SK-N-SH (cell line): ENCODE results near the gene MDM1. TPM values are rescaled to one million over a fixed set of nuclear protein-coding genes. Genes with fewer than 3 reads are reported as not detected.

Experiments
- CTCF ChIA-PET: fragments of 300-600, 350-600 bp; formaldehyde crosslinking; extraction: SDS; loops from one replicate; lab custom pipeline; 2021; lab: Yijun Ruan, JAX
- POLR2A ChIA-PET: fragments of 350-600 bp; sonication (Branson Sonifier 250); formaldehyde crosslinking; extraction: SDS; loops from one replicate; lab custom pipeline; 2020; ENCODE audit warnings: antibody characterized with exemption, inconsistent platforms; lab: Yijun Ruan, JAX
- DNase-seq: peaks from one replicate; pipeline ENCODE4 v3.0.0; 2012
- H2AFZ ChIP-seq: fragments of 200-600 bp; sonication (generic); 2 replicates; pipeline ENCODE4 v1.8.1; 2016; ENCODE audit warnings: antibody characterized with exemption, mild to moderate bottlenecking, low read depth
- H3F3A ChIP-seq: fragments of 200-600 bp; sonication (generic); replicated peaks from 2 replicates; pipeline ENCODE3; 2016; ENCODE audit warnings: antibody characterized with exemption, mild to moderate bottlenecking; ENCODE audit not compliant: insufficient read depth
- H3K27ac ChIP-seq, 2 experiments: fragments of 200-500 bp in 1 of 2; fragments of 200-600 bp in 1 of 2; sonication (Bioruptor generic) in 1 of 2; sonication (generic), shearing (Covaris generic) in 1 of 2; 2 replicates each; pipeline versions ENCODE4 v1.5.1 to v1.6.1; 2014 to 2016; ENCODE audit warnings: low read depth in 2 of 2, inconsistent platforms in 1 of 2, low read length in 1 of 2, mild to moderate bottlenecking in 1 of 2, mixed read lengths in 1 of 2
- H3K27me3 ChIP-seq: fragments of 200-600 bp; sonication (generic), shearing (Covaris generic); 2 replicates; pipeline ENCODE4 v1.6.1; 2016; ENCODE audit warnings: mixed run types; ENCODE audit not compliant: insufficient read depth
- H3K36me3 ChIP-seq, 2 experiments: fragments of 200-500 bp in 1 of 2; fragments of 200-600 bp in 1 of 2; sonication (Bioruptor generic) in 1 of 2; sonication (generic) in 1 of 2; replicated peaks in 1 of 2; 2 replicates each; pipeline versions ENCODE3 to v1.5.1; 2014 to 2016; ENCODE audit warnings: low read length in 1 of 2, mild to moderate bottlenecking in 1 of 2; ENCODE audit not compliant: insufficient read depth in 2 of 2, control insufficient read depth in 1 of 2
- H3K4me1 ChIP-seq, 2 experiments: fragments of 200-500 bp in 1 of 2; fragments of 200-600 bp in 1 of 2; sonication (Bioruptor generic) in 1 of 2; sonication (generic), shearing (Covaris generic) in 1 of 2; 2 replicates each; pipeline versions ENCODE4 v1.5.1 to v1.6.1; 2014 to 2016; ENCODE audit warnings: low read depth in 1 of 2, low read length in 1 of 2, mixed run types in 1 of 2; ENCODE audit not compliant: insufficient read depth in 2 of 2, control insufficient read depth in 1 of 2
- H3K4me2 ChIP-seq: fragments of 200-600 bp; sonication (generic), shearing (Covaris generic); 2 replicates; pipeline ENCODE4 v1.6.1; 2017; ENCODE audit warnings: mixed run types
- H3K4me3 ChIP-seq, 2 experiments: fragments of 200-500 bp in 1 of 2; fragments of 200-600 bp in 1 of 2; sonication (Bioruptor generic) in 1 of 2; sonication (generic), shearing (Covaris generic) in 1 of 2; 2 replicates each; pipeline versions ENCODE4 v1.5.1 to v1.8.1; 2014 to 2016; ENCODE audit warnings: low read depth in 2 of 2, inconsistent platforms in 1 of 2, low read length in 1 of 2, mild to moderate bottlenecking in 1 of 2, mixed read lengths in 1 of 2, moderate library complexity in 1 of 2
- H3K79me2 ChIP-seq: fragments of 200-600 bp; sonication (generic); 2 replicates; pipeline ENCODE4 v1.8.1; 2017; ENCODE audit warnings: mild to moderate bottlenecking; ENCODE audit not compliant: insufficient read depth
- H3K9ac ChIP-seq: fragments of 200-600 bp; sonication (generic); 2 replicates; pipeline ENCODE4 v1.6.1; 2017; ENCODE audit warnings: mixed run types
- H3K9me2 ChIP-seq: fragments of 200-600 bp; sonication (generic); 2 replicates; pipeline ENCODE4 v1.6.1; 2017; ENCODE audit warnings: mixed run types
- H3K9me3 ChIP-seq: fragments of 200-600 bp; sonication (generic); 2 replicates; pipeline ENCODE4 v1.6.1; 2017; ENCODE audit warnings: mixed run types, mild to moderate bottlenecking, moderate library complexity
- H4K20me1 ChIP-seq: fragments of 200-600 bp; sonication (generic); 2 replicates; pipeline ENCODE4 v1.6.1; 2017; ENCODE audit warnings: mild to moderate bottlenecking, mixed run types; ENCODE audit not compliant: insufficient read depth
- CTCF ChIP-seq: fragments of 200-600 bp; sonication (generic); IDR thresholded peaks from 2 replicates; pipeline ENCODE4 v1.6.1; 2017; ENCODE audit warnings: antibody characterized with exemption, mild to moderate bottlenecking, moderate library complexity
- ELF1 ChIP-seq: IDR thresholded peaks from 2 replicates; pipeline ENCODE4 v1.4.0; 2012
- EP300 ChIP-seq, 2 experiments: IDR thresholded peaks; 2 replicates each; pipeline versions ENCODE4 v1.4.0 to v1.6.1; 2012; ENCODE audit warnings: borderline replicate concordance in 1 of 2, low read depth in 1 of 2, low read length in 1 of 2
- FOXM1 ChIP-seq: IDR thresholded peaks from 2 replicates; pipeline ENCODE4 v1.4.0; 2012; ENCODE audit warnings: low read depth, mild to moderate bottlenecking
- GABPA ChIP-seq: IDR thresholded peaks from 2 replicates; pipeline ENCODE4 v1.4.0; 2012; ENCODE audit warnings: low read depth, mild to moderate bottlenecking
- GATA2 ChIP-seq: sonication (generic); formaldehyde crosslinking; IDR thresholded peaks from 2 replicates; pipeline ENCODE4 v1.5.0; 2020; ENCODE audit warnings: mild to moderate bottlenecking, missing genetic modification reagents
- JUND ChIP-seq: IDR thresholded peaks from 2 replicates; pipeline ENCODE4 v1.4.0; 2012
- NFIC ChIP-seq: IDR thresholded peaks from 2 replicates; pipeline ENCODE4 v1.4.0; 2012; ENCODE audit warnings: borderline replicate concordance
- PBX3 ChIP-seq: IDR thresholded peaks from 2 replicates; pipeline ENCODE4; 2012
- RFX5 ChIP-seq: IDR thresholded peaks from 2 replicates; pipeline ENCODE4 v1.6.1; 2012; ENCODE audit warnings: mild to moderate bottlenecking, improper control_type of control experiment, low read length
- TEAD4 ChIP-seq: IDR thresholded peaks from 2 replicates; pipeline ENCODE4 v1.4.0; 2012; ENCODE audit warnings: mild to moderate bottlenecking, borderline replicate concordance; ENCODE audit not compliant: insufficient read depth
- USF2 ChIP-seq: fragments of 150-350 bp; IDR thresholded peaks from 2 replicates; pipeline ENCODE4 v1.6.1; 2017; ENCODE audit warnings: antibody characterized with exemption, low read length, low read depth, borderline replicate concordance
- ZBTB33 ChIP-seq: IDR thresholded peaks from 2 replicates; pipeline ENCODE4 v1.4.0; 2012; ENCODE audit warnings: low read depth, borderline replicate concordance
- WGBS: methylation state at CpG from one replicate; pipeline ENCODE4 v1.1.6; 2017; ENCODE audit warnings: low lambda C conversion rate; 5-methylcytosine and 5-hydroxymethylcytosine counted together
- polyA plus RNA-seq, 3 experiments: library from polyadenylated mRNA; depleted of rRNA; stranded (reverse); fragments of >200 nt; gene quantifications; 2 replicates each; pipeline ENCODE4 v1.2.3, GENCODE V29; 2012

The MDM1 gene
- polyA plus RNA-seq, 1 of the 3 experiments (the other 2 are of a cell fraction), result 7.4 TPM

GRCh38 chr12:68376901-68377300 is 44.7 kb upstream of the MDM1 start:
- Histone ChIP-seq H3K9me3 (no peaks in the 10 kb centered on the region), H4K20me1 (no peaks in the 10 kb centered on the region), H3K4me2 (no peak overlapping the region), H2AFZ (no peak overlapping the region), H3K9me2 (no peaks in the 10 kb centered on the region), H3K4me3 (no peak overlapping the region), H3K27me3 (no peaks in the 10 kb centered on the region)
- ChIA-PET POLR2A (no interaction called here), CTCF (no interaction called here)
- 89% methylated on average over 7 of the region's 7 CpGs for WGBS
- DNase-seq, result no peak
- TF ChIP-seq RFX5, result no peak
- TF ChIP-seq ZBTB33, result no peak
- no peak for TF ChIP-seq CTCF
- TF ChIP-seq USF2, result no peak
- TF ChIP-seq ELF1, result no peak
- no peak for TF ChIP-seq EP300 (IDR thresholded peaks at IDR 0.05; ENCODE audit: borderline replicate concordance in 1 of 2, low read depth in 1 of 2, low read length in 1 of 2)
- TF ChIP-seq FOXM1, result no peak
- no peak for TF ChIP-seq GATA2 (CRISPR knock-in tag)
- TF ChIP-seq TEAD4, result no peak
- no peak for TF ChIP-seq PBX3
- TF ChIP-seq GABPA, result no peak
- no peak for TF ChIP-seq NFIC
- no peak for TF ChIP-seq JUND
- TF ChIP-seq, all 33 proteins: peak for 0
- no peaks in the 10 kb centered on the region for H3K36me3 ChIP-seq
- peaks cover 0 to 4% of the 10 kb centered on the region in 2 experiments; a peak in 2 of 4 replicates for H3K4me1 ChIP-seq
- no peaks in the 10 kb centered on the region for H3K79me2 ChIP-seq
- no peak overlapping the region for H3K9ac ChIP-seq
- no peak overlapping the region for H3K27ac ChIP-seq
- no peaks in the 10 kb centered on the region for H3F3A ChIP-seq
